Loucy (cell line): Measurements from ENCODE around the gene MS4A10.

Source experiments
- H2AFZ ChIP-seq: fragments of 200-600 bp; sonication (generic); 2 replicates; pipeline ENCODE4 v1.6.0; 2016; ENCODE audit warnings: antibody characterized with exemption, mild to moderate bottlenecking, low read length, moderate library complexity
- H3F3A ChIP-seq: fragments of 200-600 bp; 2 replicates; pipeline ENCODE4 v1.6.0; 2016; ENCODE audit warnings: antibody characterized with exemption, low read depth, mild to moderate bottlenecking
- H3K27me3 ChIP-seq: fragments of 200-600 bp; sonication (generic); 2 replicates; pipeline ENCODE4 v1.6.1; 2014; ENCODE audit warnings: low read length, mild to moderate bottlenecking; ENCODE audit not compliant: insufficient read depth, poor library complexity, severe bottlenecking
- H3K36me3 ChIP-seq: fragments of 200-600 bp; sonication (generic); 2 replicates; pipeline ENCODE4 v1.6.1; 2016; ENCODE audit warnings: low read length; ENCODE audit not compliant: insufficient read depth
- H3K4me1 ChIP-seq: fragments of 200-600 bp; sonication (generic); 2 replicates; pipeline ENCODE4 v1.5.1; 2014; ENCODE audit warnings: low read length, mild to moderate bottlenecking; ENCODE audit not compliant: insufficient read depth, poor library complexity, severe bottlenecking
- H3K4me2 ChIP-seq: fragments of 200-600 bp; sonication (generic); 2 replicates; pipeline ENCODE4 v1.6.0; 2014; ENCODE audit warnings: antibody characterized with exemption, low read length, low read depth, mild to moderate bottlenecking; ENCODE audit not compliant: poor library complexity, severe bottlenecking
- H3K4me3 ChIP-seq: fragments of 200-600 bp; sonication (generic); 2 replicates; pipeline ENCODE4 v1.5.1; 2014; ENCODE audit warnings: low read length, mild to moderate bottlenecking, mixed read lengths; ENCODE audit not compliant: poor library complexity, severe bottlenecking
- H3K79me2 ChIP-seq: fragments of 200-600 bp; sonication (generic); 2 replicates; pipeline ENCODE4 v1.6.1; 2014; ENCODE audit warnings: low read length; ENCODE audit not compliant: insufficient read depth
- H3K9ac ChIP-seq: fragments of 200-600 bp; sonication (generic); 2 replicates; pipeline ENCODE4 v1.6.0; 2014; ENCODE audit warnings: mild to moderate bottlenecking, low read depth, low read length, moderate library complexity; ENCODE audit not compliant: poor library complexity, severe bottlenecking
- H3K9me2 ChIP-seq: fragments of 200-600 bp; sonication (generic); replicated peaks from 2 replicates; pipeline ENCODE4 v1.6.1; 2016; ENCODE audit warnings: low read depth, low read length, mixed read lengths
- H3K9me3 ChIP-seq: fragments of 200-600 bp; sonication (generic); 2 replicates; pipeline ENCODE4 v1.6.1; 2014; ENCODE audit warnings: mild to moderate bottlenecking, antibody characterized with exemption, low read length, low read depth; ENCODE audit not compliant: insufficient read depth
- H4K20me1 ChIP-seq: fragments of 200-600 bp; sonication (generic); 2 replicates; pipeline ENCODE4 v1.6.0; 2014; ENCODE audit warnings: antibody characterized with exemption, low read length, mild to moderate bottlenecking; ENCODE audit not compliant: insufficient read depth, poor library complexity, severe bottlenecking
- EZH2phosphoT487 ChIP-seq: fragments of 200-600 bp; IDR thresholded peaks from 2 replicates; pipeline ENCODE4 v1.6.1; 2018; ENCODE audit warnings: antibody characterized with exemption, mild to moderate bottlenecking, moderate library complexity, borderline replicate concordance
- TF ChIP-seq, protein P1 (sequence below): fragments of 200-600 bp; sonication (generic); conservative IDR thresholded peaks from 2 replicates; pipeline ENCODE4 v1.5.1; 2014; ENCODE audit warnings: mild to moderate bottlenecking, antibody characterized with exemption, low read length

The MS4A10 gene

DNA sequence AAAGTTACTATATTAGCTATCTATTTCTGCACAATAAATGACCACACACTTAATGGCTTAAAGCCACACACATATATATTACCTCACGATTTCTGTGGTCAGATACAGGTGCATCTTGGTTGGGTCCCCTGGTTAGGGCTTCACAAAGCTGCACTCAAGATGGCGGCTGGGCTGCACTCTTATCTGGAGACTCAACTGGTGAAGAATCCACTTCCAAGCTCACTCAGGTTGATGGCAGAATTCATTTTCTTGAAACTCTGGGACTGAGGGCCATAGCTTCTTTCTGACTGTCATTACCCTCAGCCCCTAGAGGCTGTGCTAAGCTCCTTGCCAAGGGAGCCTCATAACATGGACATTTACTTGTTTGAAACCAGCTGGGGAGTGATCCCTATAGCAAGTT lies 5.1 kb upstream of the MS4A10 start:
- no peaks in the 10 kb centered on the region for H3K9me2 ChIP-seq
- H3K27me3 ChIP-seq = no peaks in the 10 kb centered on the region
- peaks cover 15% of the 10 kb centered on the region for H3K4me1 ChIP-seq
- no peak overlapping the region for H3K4me3 ChIP-seq
- H3K9me3 ChIP-seq = no peaks in the 10 kb centered on the region
- no peaks in the 10 kb centered on the region for H3F3A ChIP-seq
- H3K79me2 ChIP-seq = no peaks in the 10 kb centered on the region
- H2AFZ ChIP-seq = no peak overlapping the region
- TF ChIP-seq, protein P1, sequence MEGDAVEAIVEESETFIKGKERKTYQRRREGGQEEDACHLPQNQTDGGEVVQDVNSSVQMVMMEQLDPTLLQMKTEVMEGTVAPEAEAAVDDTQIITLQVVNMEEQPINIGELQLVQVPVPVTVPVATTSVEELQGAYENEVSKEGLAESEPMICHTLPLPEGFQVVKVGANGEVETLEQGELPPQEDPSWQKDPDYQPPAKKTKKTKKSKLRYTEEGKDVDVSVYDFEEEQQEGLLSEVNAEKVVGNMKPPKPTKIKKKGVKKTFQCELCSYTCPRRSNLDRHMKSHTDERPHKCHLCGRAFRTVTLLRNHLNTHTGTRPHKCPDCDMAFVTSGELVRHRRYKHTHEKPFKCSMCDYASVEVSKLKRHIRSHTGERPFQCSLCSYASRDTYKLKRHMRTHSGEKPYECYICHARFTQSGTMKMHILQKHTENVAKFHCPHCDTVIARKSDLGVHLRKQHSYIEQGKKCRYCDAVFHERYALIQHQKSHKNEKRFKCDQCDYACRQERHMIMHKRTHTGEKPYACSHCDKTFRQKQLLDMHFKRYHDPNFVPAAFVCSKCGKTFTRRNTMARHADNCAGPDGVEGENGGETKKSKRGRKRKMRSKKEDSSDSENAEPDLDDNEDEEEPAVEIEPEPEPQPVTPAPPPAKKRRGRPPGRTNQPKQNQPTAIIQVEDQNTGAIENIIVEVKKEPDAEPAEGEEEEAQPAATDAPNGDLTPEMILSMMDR = no peak
- TF ChIP-seq EZH2phosphoT487 = no peak
- H4K20me1 ChIP-seq = no peaks in the 10 kb centered on the region
- no peaks in the 10 kb centered on the region for H3K36me3 ChIP-seq
- no peak overlapping the region for H3K9ac ChIP-seq
- no peak overlapping the region for H3K4me2 ChIP-seq

DNA sequence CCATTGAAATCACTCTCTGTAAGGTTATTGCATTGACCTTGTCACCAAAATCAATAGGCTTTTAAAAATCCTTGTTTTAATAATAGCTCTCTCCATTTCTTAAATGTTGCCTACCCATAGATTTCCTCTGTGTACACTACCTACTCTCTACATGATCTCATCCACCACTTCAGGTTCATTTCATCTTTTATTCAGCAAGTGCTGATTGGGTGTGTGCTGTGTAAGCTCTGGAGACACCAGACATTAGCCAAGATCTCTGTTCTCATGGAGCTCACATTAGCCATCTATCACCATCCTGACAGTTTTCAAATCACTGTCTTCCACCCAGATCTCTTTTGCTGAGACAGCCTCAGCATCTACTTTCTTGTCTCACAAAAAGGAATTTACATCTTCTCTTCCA lies 4.4 kb upstream of the MS4A10 start:
- Histone ChIP-seq H3K9me2 (no peaks in the 10 kb centered on the region), H3K79me2 (no peaks in the 10 kb centered on the region), H3K36me3 (no peaks in the 10 kb centered on the region), H4K20me1 (no peaks in the 10 kb centered on the region), H3K4me2 (no peak overlapping the region), H3K9ac (no peak overlapping the region), H3F3A (no peaks in the 10 kb centered on the region), H3K27me3 (no peaks in the 10 kb centered on the region), H3K9me3 (no peaks in the 10 kb centered on the region), H2AFZ (no peak overlapping the region), H3K4me3 (no peak overlapping the region), H3K4me1 (peaks cover 19% of the 10 kb centered on the region)
- TF ChIP-seq, protein P1 = no peak
- TF ChIP-seq EZH2phosphoT487 = no peak

DNA sequence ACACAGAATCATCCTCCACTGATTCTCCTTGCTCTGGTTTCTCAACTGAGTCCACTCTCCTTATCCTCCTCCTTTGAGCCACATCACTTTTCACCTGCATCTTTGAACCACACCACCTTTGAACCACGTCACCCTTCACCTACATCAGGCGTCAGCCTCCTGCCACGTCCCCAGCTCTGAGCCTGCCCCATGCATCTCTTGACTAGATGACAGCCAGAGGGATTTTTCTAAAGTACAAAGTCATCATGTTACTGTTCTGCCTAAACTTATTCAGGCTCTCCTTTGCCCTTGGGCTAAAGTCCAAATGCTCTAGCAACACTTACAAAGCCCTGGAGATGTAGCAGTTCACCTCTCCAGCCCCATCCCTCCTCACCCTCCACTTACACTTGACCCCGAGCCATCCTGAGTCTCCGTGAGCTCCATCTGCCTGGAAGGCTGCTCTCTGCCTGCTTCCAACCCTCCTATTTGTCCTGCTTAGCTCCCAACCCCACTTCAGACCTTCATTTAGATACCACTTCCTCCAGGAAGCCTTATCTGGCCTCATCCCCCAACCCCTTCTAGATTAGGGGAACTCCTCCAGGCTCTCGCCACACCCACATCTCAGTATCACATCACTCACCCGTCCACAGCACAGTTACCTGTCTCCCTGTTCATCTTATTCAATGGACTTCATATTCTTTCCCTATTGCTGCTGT lies 3.7 kb upstream of the MS4A10 start:
- H3K4me1 ChIP-seq = peaks cover 24% of the 10 kb centered on the region
- no peak overlapping the region for H3K4me3 ChIP-seq
- no peak overlapping the region for H3K9ac ChIP-seq
- H3K9me2 ChIP-seq = no peaks in the 10 kb centered on the region
- no peaks in the 10 kb centered on the region for H3K9me3 ChIP-seq
- H2AFZ ChIP-seq = no peak overlapping the region
- H3K4me2 ChIP-seq = no peak overlapping the region
- H3K79me2 ChIP-seq = no peaks in the 10 kb centered on the region
- H3F3A ChIP-seq = 0 out of 2 replicates have a peak, but pooled peaks cover 3% of the 10 kb centered on the region
- TF ChIP-seq, protein P1 = no peak
- H3K27me3 ChIP-seq = no peaks in the 10 kb centered on the region
- H3K36me3 ChIP-seq = no peaks in the 10 kb centered on the region
- no peaks in the 10 kb centered on the region for H4K20me1 ChIP-seq
